Nephron (organoid): ENCODE results near the gene SMG6.

Experiments
- H3K27ac Mint-ChIP-seq, 3 experiments: 2 replicates each; pipeline ENCODE4 v1.8.0; 2020; ENCODE audit warnings: mixed read lengths in 3 of 3, mild to moderate bottlenecking in 2 of 3, moderate library complexity in 1 of 3
- H3K27me3 Mint-ChIP-seq: 2 replicates; pipeline ENCODE4 v1.8.0; 2021; ENCODE audit warnings: low read depth, mild to moderate bottlenecking, moderate library complexity, mixed read lengths
- H3K36me3 Mint-ChIP-seq: 2 replicates; pipeline ENCODE4 v1.8.0; 2020; ENCODE audit warnings: low read depth, mixed read lengths
- H3K4me1 Mint-ChIP-seq: 2 replicates; pipeline ENCODE4 v1.8.0; 2020; ENCODE audit warnings: mixed read lengths
- H3K4me3 Mint-ChIP-seq, 3 experiments: 2 replicates each; pipeline ENCODE4 v1.8.0; 2020; ENCODE audit warnings: mild to moderate bottlenecking in 3 of 3, mixed read lengths in 3 of 3, moderate library complexity in 2 of 3
- H3K9me3 Mint-ChIP-seq: 2 replicates; pipeline ENCODE4 v1.8.0; 2020; ENCODE audit warnings: mixed read lengths
- TF ChIP-seq, protein P1 (sequence below), 3 experiments: fragments of 200-600 bp; sonication (generic); IDR thresholded peaks; one replicate each; pipeline ENCODE4 v1.5.0; 2021; ENCODE audit warnings: antibody characterized with exemption in 3 of 3; ENCODE audit not compliant: unreplicated experiment in 3 of 3

Gene SMG6

DNA sequence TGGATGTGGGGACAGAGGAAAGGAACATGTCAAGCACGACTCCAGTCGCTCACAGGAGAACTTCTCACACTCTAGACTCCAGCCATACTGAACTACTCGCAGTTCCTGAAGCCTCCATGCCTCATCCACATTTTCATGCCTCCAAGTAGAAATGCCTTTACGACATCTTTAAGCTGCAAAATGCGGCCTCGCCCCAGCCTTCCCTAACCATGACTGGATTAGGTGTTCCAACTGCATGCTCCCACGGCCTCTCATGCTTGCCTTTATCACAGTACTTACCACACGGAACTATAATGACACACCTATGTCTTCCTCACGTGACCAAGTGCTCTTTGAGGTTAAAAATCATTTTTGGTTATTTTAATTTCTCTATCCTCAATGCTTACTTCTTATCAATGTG, 23.9 kb downstream of the SMG6 start:
- TF ChIP-seq, protein P1, sequence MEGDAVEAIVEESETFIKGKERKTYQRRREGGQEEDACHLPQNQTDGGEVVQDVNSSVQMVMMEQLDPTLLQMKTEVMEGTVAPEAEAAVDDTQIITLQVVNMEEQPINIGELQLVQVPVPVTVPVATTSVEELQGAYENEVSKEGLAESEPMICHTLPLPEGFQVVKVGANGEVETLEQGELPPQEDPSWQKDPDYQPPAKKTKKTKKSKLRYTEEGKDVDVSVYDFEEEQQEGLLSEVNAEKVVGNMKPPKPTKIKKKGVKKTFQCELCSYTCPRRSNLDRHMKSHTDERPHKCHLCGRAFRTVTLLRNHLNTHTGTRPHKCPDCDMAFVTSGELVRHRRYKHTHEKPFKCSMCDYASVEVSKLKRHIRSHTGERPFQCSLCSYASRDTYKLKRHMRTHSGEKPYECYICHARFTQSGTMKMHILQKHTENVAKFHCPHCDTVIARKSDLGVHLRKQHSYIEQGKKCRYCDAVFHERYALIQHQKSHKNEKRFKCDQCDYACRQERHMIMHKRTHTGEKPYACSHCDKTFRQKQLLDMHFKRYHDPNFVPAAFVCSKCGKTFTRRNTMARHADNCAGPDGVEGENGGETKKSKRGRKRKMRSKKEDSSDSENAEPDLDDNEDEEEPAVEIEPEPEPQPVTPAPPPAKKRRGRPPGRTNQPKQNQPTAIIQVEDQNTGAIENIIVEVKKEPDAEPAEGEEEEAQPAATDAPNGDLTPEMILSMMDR (IDR thresholded peaks at IDR 0.05; ENCODE audit: unreplicated experiment in 3 of 3), result no peak
- Mint-ChIP-seq H3K27me3 (no peaks in the 10 kb centered on the region), H3K4me3 (no peak overlapping the region), H3K27ac (no peak overlapping the region), H3K9me3 (no peaks in the 10 kb centered on the region), H3K4me1 (no peaks in the 10 kb centered on the region), H3K36me3 (peaks cover 65% of the 10 kb centered on the region)

DNA sequence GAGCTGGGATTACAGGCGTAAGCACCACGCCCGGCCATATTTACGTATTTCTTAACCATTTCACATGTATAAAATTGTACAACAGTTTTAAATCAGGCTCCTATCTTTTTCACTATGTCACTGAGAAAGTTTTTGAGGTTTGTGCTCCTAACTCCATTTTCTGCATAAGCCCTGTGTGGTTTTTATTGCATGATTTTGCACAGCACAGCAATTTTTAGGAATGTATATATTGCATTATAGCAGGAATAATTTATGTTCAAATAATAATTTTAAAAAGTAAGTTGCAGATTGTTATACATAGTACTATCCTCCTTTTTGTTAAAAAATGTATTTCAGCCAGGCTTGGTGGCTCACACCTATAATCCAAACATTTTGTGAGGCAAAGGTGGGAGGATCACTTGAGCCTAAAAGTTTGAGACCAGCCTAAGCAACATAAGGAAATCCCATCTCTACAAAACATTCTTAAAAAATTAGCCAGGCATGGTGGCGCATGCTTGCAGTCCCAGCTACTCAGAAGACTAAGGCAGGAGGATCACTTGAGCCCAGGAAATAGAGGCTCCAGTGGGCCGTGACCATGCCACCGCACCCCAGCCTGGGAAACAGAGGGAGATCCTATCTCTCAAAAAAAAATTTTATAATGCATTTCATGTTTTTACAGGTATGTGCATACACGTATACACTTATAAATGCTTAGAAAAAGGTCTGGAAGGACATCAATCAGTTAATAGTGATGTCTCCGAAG, 26.0 kb downstream of the SMG6 start:
- TF ChIP-seq, protein P1 (IDR thresholded peaks at IDR 0.05; ENCODE audit: unreplicated experiment in 3 of 3), result no peak
- no peaks in the 10 kb centered on the region for H3K4me1 Mint-ChIP-seq
- no peak overlapping the region for H3K27ac Mint-ChIP-seq
- no peaks in the 10 kb centered on the region for H3K27me3 Mint-ChIP-seq
- H3K9me3 Mint-ChIP-seq, result no peaks in the 10 kb centered on the region
- no peak overlapping the region for H3K4me3 Mint-ChIP-seq
- peaks cover 60% of the 10 kb centered on the region for H3K36me3 Mint-ChIP-seq

DNA sequence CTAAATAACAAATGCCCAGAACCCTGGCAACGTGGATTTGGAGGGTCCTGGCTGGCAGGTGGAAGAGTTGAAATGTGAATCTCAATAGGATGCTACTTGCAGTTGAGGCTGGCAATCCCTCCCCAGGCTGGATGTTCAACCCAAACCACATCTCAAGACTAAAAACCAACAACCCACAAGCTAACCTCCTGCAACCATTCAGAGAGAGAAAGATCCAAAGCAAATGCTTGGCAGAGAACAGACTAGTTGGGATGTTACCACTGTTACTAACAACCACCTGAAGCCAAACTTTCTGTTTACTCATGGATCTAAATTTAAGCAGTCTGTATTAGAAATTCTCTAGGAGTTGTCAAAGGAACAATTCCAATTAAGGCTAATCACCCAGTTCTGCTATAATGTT, 27.9 kb downstream of the SMG6 start:
- Mint-ChIP-seq H3K27me3 (no peaks in the 10 kb centered on the region), H3K9me3 (no peaks in the 10 kb centered on the region), H3K36me3 (peaks cover 49% of the 10 kb centered on the region), H3K4me1 (no peaks in the 10 kb centered on the region), H3K4me3 (no peak overlapping the region), H3K27ac (no peak overlapping the region)
- TF ChIP-seq, protein P1 (IDR thresholded peaks at IDR 0.05; ENCODE audit: unreplicated experiment in 3 of 3), result no peak

DNA sequence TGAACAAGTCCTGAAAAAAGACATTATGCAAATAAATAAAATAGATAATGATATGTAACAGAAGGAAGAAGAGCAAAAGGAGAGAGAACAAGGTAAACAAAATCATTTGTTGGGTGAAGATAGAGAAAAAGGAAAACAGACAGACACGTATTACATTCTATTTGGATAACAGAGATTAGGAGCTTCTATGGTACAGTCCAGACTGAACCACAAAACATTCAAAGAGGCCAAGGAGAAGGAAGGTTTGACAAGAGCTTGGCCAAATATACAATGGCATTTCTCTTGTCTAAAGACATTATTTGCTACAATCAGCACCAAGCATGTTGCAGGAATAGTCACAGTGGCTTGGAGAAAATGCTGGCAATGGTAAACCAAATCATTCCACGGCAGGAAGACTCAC, 29.2 kb downstream of the SMG6 start:
- Mint-ChIP-seq H3K9me3 (no peaks in the 10 kb centered on the region), H3K27me3 (no peaks in the 10 kb centered on the region), H3K4me3 (no peak overlapping the region), H3K27ac (no peak overlapping the region), H3K36me3 (peaks cover 51% of the 10 kb centered on the region), H3K4me1 (no peaks in the 10 kb centered on the region)
- TF ChIP-seq, protein P1 (IDR thresholded peaks at IDR 0.05; ENCODE audit: unreplicated experiment in 3 of 3), result no peak

DNA sequence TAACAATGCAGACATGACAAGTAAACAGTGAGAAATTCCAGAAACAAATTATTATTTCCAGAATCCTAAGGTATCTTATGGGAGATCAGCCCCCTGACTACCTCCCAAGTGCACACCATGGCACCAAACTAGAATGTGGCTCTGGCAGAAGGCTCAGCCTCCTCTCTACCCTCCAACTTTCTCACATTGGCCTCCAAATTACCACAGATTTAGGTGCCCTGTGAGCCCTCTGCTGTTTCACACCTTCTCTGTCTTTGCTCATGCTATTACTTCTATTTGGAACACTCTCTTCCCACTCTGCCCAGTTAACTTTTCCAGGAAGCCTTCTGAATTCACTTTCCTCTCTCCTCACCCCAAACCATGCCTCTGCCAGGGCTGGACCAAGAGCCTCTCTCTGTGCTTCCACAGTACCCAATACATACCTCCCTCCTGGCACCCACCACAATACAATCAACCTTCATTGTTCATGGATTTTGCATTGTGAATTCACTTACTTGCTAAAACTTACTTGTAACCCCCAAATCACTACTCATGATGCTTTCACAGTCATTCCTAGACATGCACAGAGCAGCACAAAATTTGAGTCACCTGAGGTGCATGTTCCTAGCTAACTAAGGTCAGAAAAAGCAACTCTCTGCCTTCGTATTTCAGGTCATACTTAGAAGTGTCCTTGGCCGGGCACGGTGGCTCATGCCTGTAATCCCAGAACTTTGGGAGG, 31.4 kb downstream of the SMG6 start:
- no peaks in the 10 kb centered on the region for H3K4me1 Mint-ChIP-seq
- no peaks in the 10 kb centered on the region for H3K27me3 Mint-ChIP-seq
- peaks cover 48% of the 10 kb centered on the region for H3K36me3 Mint-ChIP-seq
- TF ChIP-seq, protein P1 (IDR thresholded peaks at IDR 0.05; ENCODE audit: unreplicated experiment in 3 of 3), result no peak
- no peaks in the 10 kb centered on the region for H3K9me3 Mint-ChIP-seq
- no peak overlapping the region for H3K27ac Mint-ChIP-seq
- H3K4me3 Mint-ChIP-seq, result no peak overlapping the region
